Measurements from ENCODE around the gene CFAP100.

CFAP100 gene

GRCh38 chr3:126419886-126420786 is 25.4 kb downstream of the CFAP100 start:
- H3K27ac ChIP-seq: no peak overlapping the region
- ChIA-PET CTCF (no interaction called here), POLR2A (ENCODE audit: low non-redundant PET) (no interaction called here)
- no peak for TF ChIP-seq CTCF (conservative IDR thresholded peaks at IDR 0.05; ENCODE audit: low read depth)
- DNase-seq (ENCODE audit: low spot score): peak; percentile 21

- POLR2A ChIA-PET (ENCODE audit: low non-redundant PET): no interaction called here
- H3K27ac ChIP-seq: no peak overlapping the region
- TF ChIP-seq CTCF (conservative IDR thresholded peaks at IDR 0.05; ENCODE audit: low read depth): no peak
- no peak for DNase-seq (ENCODE audit: low spot score)
- CTCF ChIA-PET: no interaction called here
These were observed 26.9 kb downstream of the CFAP100 start for GRCh38 chr3:126421573-126422119.

GRCh38 chr3:126422121-126422520 is 27.4 kb downstream of the CFAP100 start:
- CTCF ChIA-PET: no interaction called here
- no peak overlapping the region for H3K27ac ChIP-seq
- DNase-seq (ENCODE audit: low spot score): no peak
- POLR2A ChIA-PET (ENCODE audit: low non-redundant PET): no interaction called here
- no peak for TF ChIP-seq CTCF (conservative IDR thresholded peaks at IDR 0.05; ENCODE audit: low read depth)

GRCh38 chr3:126422571-126423091 is 27.9 kb downstream of the CFAP100 start:
- no peak for DNase-seq (ENCODE audit: low spot score)
- ChIA-PET POLR2A (ENCODE audit: low non-redundant PET) (no interaction called here), CTCF (no interaction called here)
- TF ChIP-seq CTCF (conservative IDR thresholded peaks at IDR 0.05; ENCODE audit: low read depth): no peak
- no peak overlapping the region for H3K27ac ChIP-seq

GRCh38 chr3:126423191-126424038 is 28.7 kb downstream of the CFAP100 start:
- no peak for TF ChIP-seq CTCF (conservative IDR thresholded peaks at IDR 0.05; ENCODE audit: low read depth)
- ChIA-PET CTCF (interaction anchor here (0.6 kb wide), 1 partner anchor 368 kb away, joined by 4 read pairs; no protein-coding TSS in a partner anchor), POLR2A (ENCODE audit: low non-redundant PET) (no interaction called here)
- no peak overlapping the region for H3K27ac ChIP-seq
- no peak for DNase-seq (ENCODE audit: low spot score)

- ChIA-PET CTCF (no interaction called here), POLR2A (ENCODE audit: low non-redundant PET) (no interaction called here)
These were observed 29.5 kb downstream of the CFAP100 start for GRCh38 chr3:126424039-126424717.

More at GRCh38 chr3:126424039-126424717, 29.5 kb downstream of the CFAP100 start:
- DNase-seq (ENCODE audit: low spot score): no peak
- no peak for TF ChIP-seq CTCF (conservative IDR thresholded peaks at IDR 0.05; ENCODE audit: low read depth)
- H3K27ac ChIP-seq: no peak overlapping the region

All from RWPE1 (cell line).